PC-3 (cell line): Measurements from ENCODE around the gene ISM2. TPM values are rescaled to one million over a fixed set of nuclear protein-coding genes. Genes with fewer than 3 reads are reported as not detected.

Experiments used
- ATAC-seq: fragments of 200-7000 bp; cut with Tn5 transposase; 2 replicates; pipeline ENCODE4 v1.9.1; 2020; ENCODE audit warnings: mild to moderate bottlenecking, moderate library complexity
- BruUV-seq: library from RNA; stranded (reverse); fragments of 400-500 nt; replicated peaks from 2 replicates; lab custom pipeline; 2021; lab: Mats Ljungman, UMichigan
- CTCF ChIA-PET: fragments of 300-600 bp; sonication (Branson Sonifier 250); formaldehyde crosslinking; loops from one replicate; lab custom pipeline; 2022; ENCODE audit warnings: antibody characterized with exemption; lab: Charles Lee
- POLR2A ChIA-PET: fragments of 300-600 bp; sonication (Branson Sonifier 250); formaldehyde crosslinking; loops from one replicate; lab custom pipeline; 2022; ENCODE audit warnings: antibody characterized with exemption; ENCODE audit not compliant: unreplicated experiment; lab: Charles Lee
- DNase-seq: peaks from one replicate; pipeline ENCODE4 v3.0.0-alpha.2; 2015
- H2AFZ ChIP-seq: fragments of 300-600 bp; sonication (generic); 2 replicates; pipeline ENCODE4 v1.6.0; 2016; ENCODE audit warnings: antibody characterized with exemption, low read length
- H3F3A ChIP-seq: fragments of 300-600 bp; sonication (generic); one replicate; pipeline ENCODE4 v1.6.0; 2017; ENCODE audit warnings: antibody characterized with exemption, low read length, control low read depth, mild to moderate bottlenecking; ENCODE audit not compliant: unreplicated experiment
- H3K27ac ChIP-seq: fragments of 300-600 bp; sonication (generic); 2 replicates; pipeline ENCODE4 v1.5.1; 2016; ENCODE audit warnings: mild to moderate bottlenecking, low read length
- H3K27me3 ChIP-seq: fragments of 300-600 bp; sonication (generic); 2 replicates; pipeline ENCODE4 v1.6.1; 2016; ENCODE audit warnings: low read length, mixed read lengths
- H3K36me3 ChIP-seq: fragments of 300-600 bp; sonication (generic); 2 replicates; pipeline ENCODE4 v1.6.1; 2016; ENCODE audit warnings: low read depth, mixed run types, low read length, mixed read lengths
- H3K4me1 ChIP-seq: fragments of 300-600 bp; sonication (generic); 2 replicates; pipeline ENCODE4 v1.5.1; 2016; ENCODE audit warnings: low read length; ENCODE audit not compliant: insufficient read depth
- H3K4me2 ChIP-seq: fragments of 300-600 bp; sonication (generic); 2 replicates; pipeline ENCODE4 v1.6.0; 2016; ENCODE audit warnings: low read length
- H3K4me3 ChIP-seq: fragments of 300-600 bp; sonication (generic); 2 replicates; pipeline ENCODE4 v1.5.1; 2016; ENCODE audit warnings: mild to moderate bottlenecking, low read length, mixed read lengths
- H3K79me2 ChIP-seq: fragments of 300-600 bp; sonication (generic); 2 replicates; pipeline ENCODE4 v1.6.1; 2017; ENCODE audit warnings: low read length, mixed read lengths
- H3K9ac ChIP-seq: fragments of 300-600 bp; sonication (generic); 2 replicates; pipeline ENCODE4 v1.6.0; 2016; ENCODE audit warnings: mild to moderate bottlenecking, low read length
- H3K9me2 ChIP-seq: fragments of 300-600 bp; sonication (generic); replicated peaks from 2 replicates; pipeline ENCODE4 v1.6.1; 2016; ENCODE audit warnings: mixed run types, low read length, mixed read lengths
- H3K9me3 ChIP-seq: fragments of 300-600 bp; sonication (generic); 2 replicates; pipeline ENCODE4 v1.6.1; 2016; ENCODE audit warnings: low read length, mixed read lengths
- H4K20me1 ChIP-seq: fragments of 300-600 bp; sonication (generic); 2 replicates; pipeline ENCODE4 v1.6.1; 2016; ENCODE audit warnings: low read length, mixed read lengths
- CTCF ChIP-seq: fragments of 300-600 bp; sonication (generic); conservative IDR thresholded peaks from 2 replicates; pipeline ENCODE4 v1.5.1; 2017; ENCODE audit warnings: antibody characterized with exemption, low read depth, mild to moderate bottlenecking, low read length
- EZH2 ChIP-seq: fragments of 300-600 bp; sonication (generic); IDR thresholded peaks from one replicate; pipeline ENCODE4 v1.6.1; 2017; ENCODE audit warnings: antibody characterized with exemption, mild to moderate bottlenecking, low read length; ENCODE audit not compliant: unreplicated experiment
- EZH2phosphoT487 ChIP-seq: fragments of 300-600 bp; sonication (generic); IDR thresholded peaks from 2 replicates; pipeline ENCODE4 v1.6.1; 2018; ENCODE audit warnings: mild to moderate bottlenecking, antibody characterized with exemption, low read length, borderline replicate concordance
- intact Hi-C: fragments of 100-400 bp; cut with micrococcal nuclease; formaldehyde crosslinking; loops from 2 replicates; pipeline ENCODE4 v1.9.0; 2023
- total RNA-seq: library from RNA; depleted of rRNA; stranded (reverse); fragments of >200 nt; gene quantifications from 2 replicates; pipeline ENCODE4 v1.2.3, GENCODE V29; 2014

The ISM2 gene
- total RNA-seq, 1 experiment from 2014 or later = 0.95 TPM

DNA sequence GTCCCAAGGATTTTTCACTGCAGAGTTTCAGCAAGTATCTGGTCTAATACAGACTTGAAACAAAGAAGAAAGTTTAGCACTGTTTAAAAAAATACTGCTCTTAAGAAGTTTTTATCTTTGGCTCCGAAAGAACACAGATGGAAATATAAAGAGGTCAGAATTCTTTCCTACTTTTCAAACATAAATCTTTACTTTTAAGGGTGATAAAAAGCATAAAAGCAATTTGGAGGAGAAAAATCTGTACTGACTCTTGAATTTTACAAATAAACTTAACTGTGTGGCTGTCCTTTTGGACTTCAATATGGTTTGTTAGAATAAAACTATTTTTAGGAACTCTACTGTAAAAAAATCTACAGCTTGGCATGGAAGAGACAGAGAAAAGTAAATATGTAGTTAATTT is 27.6 kb upstream of the ISM2 start:
- ChIA-PET POLR2A (no interaction called here), CTCF (no interaction called here)
- Histone ChIP-seq H3K27ac (no peak overlapping the region), H3K4me2 (no peak overlapping the region), H4K20me1 (no peaks in the 10 kb centered on the region), H3K36me3 (peaks cover 2% of the 10 kb centered on the region; the same call in 1 of the 2 replicates), H3K9me3 (no peaks in the 10 kb centered on the region), H3K9me2 (no peaks in the 10 kb centered on the region), H3K4me1 (no peaks in the 10 kb centered on the region), H3K4me3 (no peak overlapping the region), H3K27me3 (no peaks in the 10 kb centered on the region), H2AFZ (no peak overlapping the region), H3K79me2 (no peaks in the 10 kb centered on the region), H3F3A (no peaks in the 10 kb centered on the region), H3K9ac (no peak overlapping the region)
- DNase-seq (no peak), ATAC-seq (no peak)
- TF ChIP-seq EZH2 (no peak), EZH2phosphoT487 (no peak), CTCF (no peak)
- no TSS peak for BruUV-seq
- intact Hi-C loops = no loop called here

- intact Hi-C loops = no loop called here
- no peak overlapping the region for H3K27ac ChIP-seq
- peaks cover 8% of the 10 kb centered on the region; the same call in 1 of the 2 replicates for H3K36me3 ChIP-seq
- H3K4me2 ChIP-seq = no peak overlapping the region
- ATAC-seq = no peak
- no peak overlapping the region for H3K4me3 ChIP-seq
- H3K79me2 ChIP-seq = no peaks in the 10 kb centered on the region
- BruUV-seq = no TSS peak
- ChIA-PET CTCF (no interaction called here), POLR2A (no interaction called here)
- TF ChIP-seq EZH2 = no peak
- no peak for TF ChIP-seq CTCF
- TF ChIP-seq EZH2phosphoT487 = no peak
- DNase-seq = no peak
- no peaks in the 10 kb centered on the region for H3K9me3 ChIP-seq
- no peaks in the 10 kb centered on the region for H3F3A ChIP-seq
- no peaks in the 10 kb centered on the region for H3K27me3 ChIP-seq
- no peak overlapping the region for H3K9ac ChIP-seq
- H3K9me2 ChIP-seq = no peaks in the 10 kb centered on the region
- H3K4me1 ChIP-seq = no peaks in the 10 kb centered on the region
- H4K20me1 ChIP-seq = no peaks in the 10 kb centered on the region
- no peak overlapping the region for H2AFZ ChIP-seq
These were observed 25.9 kb upstream of the ISM2 start for GRCh38 chr14:77524536-77524935.

- H2AFZ ChIP-seq = no peak overlapping the region
- H3F3A ChIP-seq = no peaks in the 10 kb centered on the region
- H3K9ac ChIP-seq = no peak overlapping the region
- no peak overlapping the region for H3K4me3 ChIP-seq
- H3K9me3 ChIP-seq = no peaks in the 10 kb centered on the region
- ATAC-seq = no peak
- ChIA-PET POLR2A (no interaction called here), CTCF (no interaction called here)
- no peak overlapping the region for H3K27ac ChIP-seq
- no peak for DNase-seq
- peaks cover 8% of the 10 kb centered on the region; the same call in 1 of the 2 replicates for H3K36me3 ChIP-seq
- BruUV-seq = no TSS peak
- no peaks in the 10 kb centered on the region for H3K27me3 ChIP-seq
- H3K4me1 ChIP-seq = no peaks in the 10 kb centered on the region
- H4K20me1 ChIP-seq = no peaks in the 10 kb centered on the region
- no peaks in the 10 kb centered on the region for H3K79me2 ChIP-seq
- TF ChIP-seq EZH2phosphoT487 (no peak), EZH2 (no peak), CTCF (no peak)
- intact Hi-C loops = no loop called here
- no peaks in the 10 kb centered on the region for H3K9me2 ChIP-seq
- H3K4me2 ChIP-seq = no peak overlapping the region
These were observed 24.5 kb upstream of the ISM2 start for GRCh38 chr14:77523109-77523508.
